IPS DF 6.9 (cell line): Measurements from ENCODE around the gene NSG2.

Experiments used
- DNase-seq: peaks from one replicate; pipeline ENCODE4 v3.0.0-alpha.2; 2013; ENCODE audit warnings: low read depth, low spot score
- H3K27ac ChIP-seq: one replicate; pipeline ENCODE4 v1.5.1; 2013; ENCODE audit warnings: low read length, control low read depth
- H3K27me3 ChIP-seq: 2 replicates; pipeline ENCODE4 v1.6.1; 2013; ENCODE audit warnings: mild to moderate bottlenecking, low read length; ENCODE audit not compliant: control insufficient read depth, insufficient read depth
- H3K36me3 ChIP-seq: 2 replicates; pipeline ENCODE4 v1.6.1; 2013; ENCODE audit warnings: low read length; ENCODE audit not compliant: control insufficient read depth, insufficient read depth
- H3K4me1 ChIP-seq: 2 replicates; pipeline ENCODE4 v1.6.1; 2013; ENCODE audit warnings: low read length; ENCODE audit not compliant: control insufficient read depth, insufficient read depth
- H3K4me3 ChIP-seq: 2 replicates; pipeline ENCODE4 v1.5.1; 2013; ENCODE audit warnings: mild to moderate bottlenecking, low read length
- H3K9me3 ChIP-seq: 2 replicates; pipeline ENCODE4 v1.6.1; 2013; ENCODE audit warnings: low read length, inconsistent platforms; ENCODE audit not compliant: control insufficient read depth, insufficient read depth
- WGBS: extraction: QIAGEN DNeasy Blood & Tissue Kit; methylation state at CpG from one replicate; pipeline ENCODE4 v1.1.7; 2013; ENCODE audit warnings: mixed read lengths, missing lambda C conversion rate; ENCODE audit not compliant: insufficient read length, insufficient coverage; 5-methylcytosine and 5-hydroxymethylcytosine counted together

The NSG2 gene

GRCh38 chr5:174022384-174023095 lies 23.0 kb upstream of the NSG2 start:
- no peaks in the 10 kb centered on the region for H3K27me3 ChIP-seq
- no peak overlapping the region for H3K4me3 ChIP-seq
- no peak overlapping the region for H3K27ac ChIP-seq
- H3K36me3 ChIP-seq = no peaks in the 10 kb centered on the region
- no peaks in the 10 kb centered on the region for H3K4me1 ChIP-seq
- no peaks in the 10 kb centered on the region for H3K9me3 ChIP-seq
- no CpG with 5 or more reads among the region's 4 CpGs for WGBS
- DNase-seq = no peak

GRCh38 chr5:174030286-174030685 lies 15.2 kb upstream of the NSG2 start:
- no CpG with 5 or more reads among the region's 2 CpGs for WGBS
- Histone ChIP-seq H3K27ac (no peak overlapping the region), H3K9me3 (no peaks in the 10 kb centered on the region), H3K36me3 (no peaks in the 10 kb centered on the region), H3K4me1 (no peaks in the 10 kb centered on the region), H3K4me3 (no peak overlapping the region), H3K27me3 (no peaks in the 10 kb centered on the region)
- no peak for DNase-seq

GRCh38 chr5:174044466-174045254 lies 846 bp upstream of the NSG2 start:
- Histone ChIP-seq H3K4me1 (no peaks in the 10 kb centered on the region), H3K27me3 (no peaks in the 10 kb centered on the region), H3K27ac (no peak overlapping the region), H3K4me3 (no peak overlapping the region), H3K9me3 (no peaks in the 10 kb centered on the region), H3K36me3 (no peaks in the 10 kb centered on the region)
- DNase-seq = no peak
- WGBS = no CpG with 5 or more reads among the region's 6 CpGs

GRCh38 chr5:174046558-174046957 lies 1.1 kb downstream of the NSG2 start:
- no peak for DNase-seq
- H3K36me3 ChIP-seq = no peaks in the 10 kb centered on the region
- no peak overlapping the region for H3K27ac ChIP-seq
- H3K9me3 ChIP-seq = no peaks in the 10 kb centered on the region
- no peaks in the 10 kb centered on the region for H3K4me1 ChIP-seq
- no CpG with 5 or more reads among the region's 5 CpGs for WGBS
- H3K4me3 ChIP-seq = no peak overlapping the region
- no peaks in the 10 kb centered on the region for H3K27me3 ChIP-seq

- Histone ChIP-seq H3K36me3 (no peaks in the 10 kb centered on the region), H3K9me3 (no peaks in the 10 kb centered on the region), H3K27ac (no peak overlapping the region), H3K4me3 (no peak overlapping the region), H3K27me3 (no peaks in the 10 kb centered on the region), H3K4me1 (no peaks in the 10 kb centered on the region)
- no CpG with 5 or more reads among the region's 4 CpGs for WGBS
- no peak for DNase-seq
Measured at GRCh38 chr5:174047472-174048099, 2.1 kb downstream of the NSG2 start.

- no peaks in the 10 kb centered on the region for H3K9me3 ChIP-seq
- no peaks in the 10 kb centered on the region for H3K36me3 ChIP-seq
- H3K4me1 ChIP-seq = no peaks in the 10 kb centered on the region
- no CpG with 5 or more reads among the region's 5 CpGs for WGBS
- H3K4me3 ChIP-seq = no peak overlapping the region
- H3K27me3 ChIP-seq = no peaks in the 10 kb centered on the region
- DNase-seq = no peak
- H3K27ac ChIP-seq = no peak overlapping the region
Measured at GRCh38 chr5:174052636-174053035, 7.1 kb downstream of the NSG2 start.

GRCh38 chr5:174053905-174054304 lies 8.4 kb downstream of the NSG2 start:
- DNase-seq = no peak
- Histone ChIP-seq H3K4me3 (no peak overlapping the region), H3K9me3 (no peaks in the 10 kb centered on the region), H3K4me1 (no peaks in the 10 kb centered on the region), H3K36me3 (no peaks in the 10 kb centered on the region), H3K27ac (no peak overlapping the region), H3K27me3 (no peaks in the 10 kb centered on the region)
- WGBS = no CpG with 5 or more reads among the region's 3 CpGs

- Histone ChIP-seq H3K4me3 (no peak overlapping the region), H3K27me3 (no peaks in the 10 kb centered on the region), H3K36me3 (no peaks in the 10 kb centered on the region), H3K4me1 (no peaks in the 10 kb centered on the region), H3K9me3 (no peaks in the 10 kb centered on the region), H3K27ac (no peak overlapping the region)
- no peak for DNase-seq
- WGBS = no CpG with 5 or more reads among the region's 4 CpGs
Measured at GRCh38 chr5:174056064-174056847, 10.8 kb downstream of the NSG2 start.

GRCh38 chr5:174057206-174057605 lies 11.7 kb downstream of the NSG2 start:
- Histone ChIP-seq H3K27ac (no peak overlapping the region), H3K4me3 (no peak overlapping the region), H3K36me3 (no peaks in the 10 kb centered on the region), H3K4me1 (no peaks in the 10 kb centered on the region), H3K27me3 (no peaks in the 10 kb centered on the region), H3K9me3 (no peaks in the 10 kb centered on the region)
- no peak for DNase-seq
- no CpG with 5 or more reads among the region's 6 CpGs for WGBS

GRCh38 chr5:174058433-174059122 lies 13.1 kb downstream of the NSG2 start:
- H3K27me3 ChIP-seq = no peaks in the 10 kb centered on the region
- no CpG with 5 or more reads among the region's 2 CpGs for WGBS

More at GRCh38 chr5:174058433-174059122, 13.1 kb downstream of the NSG2 start:
- Histone ChIP-seq H3K36me3 (no peaks in the 10 kb centered on the region), H3K4me3 (no peak overlapping the region), H3K9me3 (no peaks in the 10 kb centered on the region), H3K4me1 (no peaks in the 10 kb centered on the region), H3K27ac (no peak overlapping the region)
- no peak for DNase-seq
